Measurements from ENCODE around the gene SLC25A19.

The SLC25A19 gene

GRCh38 chr17:75240394-75241142 is 48.7 kb downstream of the SLC25A19 start:
- peak in 1 of 2 donors; percentile 12 for DNase-seq

- DNase-seq, result no peak
Measured at GRCh38 chr17:75239778-75240393, 49.3 kb downstream of the SLC25A19 start.

GRCh38 chr17:75239214-75239613 is 50.0 kb downstream of the SLC25A19 start:
- no peak for DNase-seq

- peak; percentile 61 to 70 for DNase-seq
Measured at GRCh38 chr17:75238684-75239191, 50.5 kb downstream of the SLC25A19 start.

GRCh38 chr17:75238020-75238580 is 51.1 kb downstream of the SLC25A19 start:
- DNase-seq, result no peak

GRCh38 chr17:75237100-75238014 is 51.9 kb downstream of the SLC25A19 start:
- no peak for DNase-seq

- no peak for DNase-seq
Measured at GRCh38 chr17:75232786-75233185, 56.4 kb downstream of the SLC25A19 start.

GRCh38 chr17:75231741-75232464 is 57.3 kb downstream of the SLC25A19 start:
- no peak for DNase-seq

- DNase-seq, result no peak
Measured at GRCh38 chr17:75231071-75231470, 58.2 kb downstream of the SLC25A19 start.

- DNase-seq, result no peak
Measured at GRCh38 chr17:75228847-75229246, 60.4 kb downstream of the SLC25A19 start.

GRCh38 chr17:75228305-75228704 is 60.9 kb downstream of the SLC25A19 start:
- DNase-seq, result peak in 1 of 2 donors; percentile 15

- no peak for DNase-seq
Measured at GRCh38 chr17:75227729-75228128, 61.5 kb downstream of the SLC25A19 start.

- no peak for DNase-seq
Measured at GRCh38 chr17:75225016-75225415, 64.2 kb downstream of the SLC25A19 start.
